SW 1271 (cell line): ENCODE measurements around the gene SELENOH.

Experiments
- DNase-seq, 2 experiments: peaks; one replicate each; lab custom pipeline; 2025; lab: John Stamatoyannopoulos, UW

SELENOH gene

GRCh38 chr11:57746920-57747319, 5.6 kb downstream of the SELENOH start:
- no peak for DNase-seq

- no peak for DNase-seq
These were observed 9.9 kb downstream of the SELENOH start for GRCh38 chr11:57751176-57751575.

- peak; percentile 12 to 38 for DNase-seq
These were observed 10.5 kb downstream of the SELENOH start, which contains the start of gene BTBD18 for GRCh38 chr11:57751676-57752253. BTBD18 (minus strand) TSS chr11:57751819; CDS start chr11:57751188, 631 bp downstream.

- DNase-seq, result no peak
These were observed 11.7 kb downstream of the SELENOH start for GRCh38 chr11:57752954-57753353.

GRCh38 chr11:57758174-57758573, 16.9 kb downstream of the SELENOH start:
- no peak for DNase-seq

- DNase-seq, result peak; percentile 91 to 96
These were observed 20.3 kb downstream of the SELENOH start, which contains the start of gene CTNND1 for GRCh38 chr11:57761301-57762234. CTNND1 (plus strand) TSS chr11:57761802; CDS start chr11:57791479, 29,677 bp downstream.

GRCh38 chr11:57762235-57762861, 21.1 kb downstream of the SELENOH start:
- no peak for DNase-seq

- peak in 1 of 2 experiments; percentile 15 for DNase-seq
These were observed 22.3 kb downstream of the SELENOH start for GRCh38 chr11:57763568-57763967.

GRCh38 chr11:57764021-57764420, 22.7 kb downstream of the SELENOH start:
- no peak for DNase-seq

GRCh38 chr11:57764566-57764965, 23.3 kb downstream of the SELENOH start:
- DNase-seq, result no peak

GRCh38 chr11:57764972-57765371, 23.7 kb downstream of the SELENOH start:
- DNase-seq, result no peak

- DNase-seq, result no peak
These were observed 29.5 kb downstream of the SELENOH start for GRCh38 chr11:57770793-57771192.

- DNase-seq, result no peak
These were observed 30.1 kb downstream of the SELENOH start for GRCh38 chr11:57771365-57771764.

- DNase-seq, result peak in 1 of 2 experiments; percentile 23
These were observed 31.3 kb downstream of the SELENOH start for GRCh38 chr11:57772562-57772961.

GRCh38 chr11:57773026-57773598, 31.8 kb downstream of the SELENOH start:
- DNase-seq, result no peak

- DNase-seq, result no peak
These were observed 34.2 kb downstream of the SELENOH start for GRCh38 chr11:57775491-57775890.

GRCh38 chr11:57776031-57776521, 34.8 kb downstream of the SELENOH start:
- DNase-seq, result no peak

GRCh38 chr11:57776577-57777210, 35.4 kb downstream of the SELENOH start:
- DNase-seq, result no peak

- no peak for DNase-seq
These were observed 36.7 kb downstream of the SELENOH start for GRCh38 chr11:57777969-57778317.

- peak; percentile 86 to 98 for DNase-seq
These were observed 37.2 kb downstream of the SELENOH start for GRCh38 chr11:57778318-57779037.

GRCh38 chr11:57779276-57779675, 38.0 kb downstream of the SELENOH start:
- DNase-seq, result peak in 1 of 2 experiments; percentile 62
